HEK293T (cell line): ENCODE results near the gene CLASP2.

Source experiments
- ARNT ChIP-seq: fragments of 450-650 bp; IDR thresholded peaks from 2 replicates; pipeline ENCODE4 v1.6.1; 2017; ENCODE audit warnings: mild to moderate bottlenecking
- BHLHE40 ChIP-seq: fragments of 450-650 bp; IDR thresholded peaks from 2 replicates; pipeline ENCODE4 v1.6.1; 2016; ENCODE audit warnings: mild to moderate bottlenecking, moderate library complexity, borderline replicate concordance
- CTBP1 ChIP-seq: fragments of 450-650 bp; IDR thresholded peaks from 2 replicates; pipeline ENCODE4 v1.6.1; 2016; ENCODE audit warnings: borderline replicate concordance
- ELF4 ChIP-seq: fragments of 450-650 bp; IDR thresholded peaks from 2 replicates; pipeline ENCODE4 v1.6.1; 2017; ENCODE audit warnings: antibody characterized with exemption
- FOXK2 ChIP-seq: fragments of 450-650 bp; IDR thresholded peaks from 2 replicates; pipeline ENCODE4 v1.6.1; 2016; ENCODE audit warnings: mild to moderate bottlenecking
- FOXM1 ChIP-seq: fragments of 450-650 bp; IDR thresholded peaks from 2 replicates; pipeline ENCODE4 v1.6.1; 2017; ENCODE audit warnings: mild to moderate bottlenecking, borderline replicate concordance
- HDGF ChIP-seq: fragments of 450-650 bp; IDR thresholded peaks from 2 replicates; pipeline ENCODE4 v1.6.1; 2017; ENCODE audit warnings: antibody characterized with exemption, borderline replicate concordance
- L3MBTL2 ChIP-seq: fragments of 450-650 bp; conservative IDR thresholded peaks from 2 replicates; pipeline ENCODE4 v1.6.1; 2016; ENCODE audit warnings: mild to moderate bottlenecking
- NFRKB ChIP-seq: fragments of 450-650 bp; IDR thresholded peaks from 2 replicates; pipeline ENCODE4 v1.6.1; 2016; ENCODE audit warnings: mild to moderate bottlenecking, moderate library complexity
- SUZ12 ChIP-seq: fragments of 450-650 bp; IDR thresholded peaks from 2 replicates; pipeline ENCODE4 v1.6.1; 2016; ENCODE audit warnings: mild to moderate bottlenecking
- TARDBP ChIP-seq: fragments of 450-650 bp; IDR thresholded peaks from 2 replicates; pipeline ENCODE4 v1.6.1; 2016

DNA sequence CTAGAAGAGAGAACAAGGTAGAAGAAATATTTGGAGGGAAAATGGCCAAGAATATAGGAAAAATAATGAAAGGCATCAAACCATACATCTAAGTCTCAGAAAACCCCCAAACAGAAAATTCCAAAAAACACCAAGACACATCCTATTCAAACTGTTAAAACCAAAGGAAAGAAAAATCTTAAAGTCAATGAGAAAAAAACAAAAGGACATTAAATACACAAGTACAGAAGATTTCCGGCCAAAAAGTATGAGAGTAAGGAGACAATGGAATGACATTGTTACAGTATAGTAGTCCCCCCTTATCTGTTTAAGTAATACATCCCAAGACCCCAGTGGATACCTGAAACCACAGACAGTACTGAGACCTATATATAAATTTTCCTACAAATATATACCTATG, 18.8 kb downstream of the CLASP2 start:
- no peak for TF ChIP-seq ELF4
- no peak for TF ChIP-seq HDGF
- TF ChIP-seq CTBP1: no peak
- TF ChIP-seq FOXK2: no peak
- TF ChIP-seq ARNT: no peak
- no peak for TF ChIP-seq FOXM1
- no peak for TF ChIP-seq SUZ12
- TF ChIP-seq NFRKB: no peak
- TF ChIP-seq TARDBP: no peak
- TF ChIP-seq L3MBTL2: no peak
- TF ChIP-seq BHLHE40: no peak
